GM18498 (cell line): Measurements from ENCODE around the gene SYNE2.

ENCODE experiments used
- ATAC-seq: cut with Tn5 transposase; IDR thresholded peaks from one replicate; pipeline ENCODE4 v1.9.1; 2021; ENCODE audit warnings: mild to moderate bottlenecking, moderate library complexity; ENCODE audit not compliant: unreplicated experiment

Gene SYNE2

GRCh38 chr14:63908667-63909264 lies 56.0 kb downstream of the SYNE2 start:
- no peak for ATAC-seq

DNA sequence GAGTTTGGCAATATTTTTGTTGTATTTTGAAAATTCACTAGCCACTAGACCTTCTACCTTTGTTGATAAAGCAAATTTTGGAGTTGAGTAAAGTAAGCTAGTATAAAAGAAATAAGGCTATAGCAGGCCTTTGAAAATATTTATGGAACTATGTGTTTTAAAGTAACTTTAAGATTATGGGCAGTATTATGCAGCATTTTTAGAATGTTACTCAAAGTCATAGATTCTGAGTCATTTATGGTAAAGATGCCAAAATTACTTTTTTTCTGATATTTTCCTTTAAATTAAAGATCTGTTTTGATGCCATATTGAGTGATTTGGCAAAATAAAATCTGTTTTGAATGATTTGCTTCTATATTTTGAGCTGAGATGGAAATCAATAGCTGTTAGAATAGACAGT lies 57.2 kb downstream of the SYNE2 start:
- ATAC-seq, result no peak

DNA sequence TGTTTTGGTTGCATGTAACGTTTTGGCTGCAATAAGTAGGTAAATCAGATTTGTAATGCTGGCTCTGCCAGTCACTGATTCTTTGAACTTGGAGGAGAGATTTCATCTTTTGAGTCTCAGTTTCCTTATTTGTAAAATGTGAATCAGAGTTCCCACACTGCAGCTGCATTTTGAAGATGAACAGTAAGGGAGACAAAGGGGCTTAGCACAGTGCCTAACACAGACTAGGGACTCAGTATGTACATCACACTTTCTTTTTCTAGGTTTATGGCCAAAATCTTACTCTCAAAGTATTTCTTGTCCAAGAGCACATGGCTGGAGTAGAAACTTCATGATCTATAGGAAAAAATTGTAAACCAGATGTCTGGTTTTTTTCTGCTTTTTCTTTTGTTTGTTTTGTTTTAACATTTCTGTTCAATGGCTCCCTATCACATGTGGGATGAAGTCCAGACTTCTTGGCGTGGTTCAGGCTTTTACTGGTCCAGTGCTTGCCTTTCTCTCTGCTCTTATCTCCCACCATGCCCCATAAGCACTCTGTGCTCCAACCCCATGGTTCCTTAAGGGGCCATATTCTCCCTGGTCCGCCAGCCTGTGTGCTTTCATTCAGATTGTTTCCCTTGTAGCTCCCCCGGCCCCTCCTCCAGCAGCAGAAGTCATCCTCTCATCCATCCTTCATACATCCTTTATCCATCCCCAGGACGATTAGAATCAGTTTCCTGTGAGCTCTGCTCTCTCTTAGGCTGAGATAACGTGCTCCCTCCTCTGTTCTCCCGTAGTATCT lies 58.0 kb downstream of the SYNE2 start:
- ATAC-seq, result no peak

DNA sequence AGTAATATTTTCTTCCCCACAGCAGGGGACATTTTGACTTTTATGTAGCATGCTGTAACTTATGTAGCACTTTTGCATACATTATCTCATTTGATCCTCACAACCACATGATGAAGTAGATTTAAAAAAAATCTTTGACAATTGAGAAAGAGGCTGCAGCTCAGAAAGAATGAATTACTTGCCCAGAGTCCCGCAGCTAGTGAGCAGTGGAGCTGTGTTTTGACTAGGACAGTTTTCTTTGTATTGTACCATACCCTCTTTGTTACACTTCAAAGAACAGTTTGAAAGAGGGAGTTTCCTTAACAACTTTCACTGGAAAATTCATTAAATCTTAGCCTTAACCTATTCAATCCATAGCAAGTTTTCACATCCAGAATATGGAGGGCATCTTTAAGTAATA lies 58.6 kb downstream of the SYNE2 start:
- ATAC-seq, result no peak

- no peak for ATAC-seq
These were observed 59.5 kb downstream of the SYNE2 start for GRCh38 chr14:63912286-63912685.

DNA sequence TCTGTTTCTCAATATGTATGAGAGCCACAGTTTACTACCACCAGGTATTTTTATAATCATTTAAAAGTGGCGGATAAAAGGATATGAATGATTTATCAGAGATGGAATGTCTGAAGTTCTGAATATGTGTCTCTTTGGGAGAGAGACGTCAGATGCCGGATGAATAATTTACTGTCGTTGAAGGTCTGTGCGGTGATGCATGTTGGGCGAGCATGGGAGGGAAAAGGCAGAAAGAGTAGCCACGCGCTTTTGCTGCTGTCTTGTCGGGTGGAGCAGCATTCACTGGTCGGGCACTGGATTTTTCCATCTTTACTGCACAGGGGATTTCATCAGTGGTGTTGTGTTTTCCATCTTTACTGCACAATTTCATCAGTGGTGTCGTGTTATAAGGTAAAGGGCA lies 65.6 kb downstream of the SYNE2 start:
- ATAC-seq, result no peak

GRCh38 chr14:63922696-63923421 lies 70.1 kb downstream of the SYNE2 start:
- ATAC-seq, result peak; percentile 71

DNA sequence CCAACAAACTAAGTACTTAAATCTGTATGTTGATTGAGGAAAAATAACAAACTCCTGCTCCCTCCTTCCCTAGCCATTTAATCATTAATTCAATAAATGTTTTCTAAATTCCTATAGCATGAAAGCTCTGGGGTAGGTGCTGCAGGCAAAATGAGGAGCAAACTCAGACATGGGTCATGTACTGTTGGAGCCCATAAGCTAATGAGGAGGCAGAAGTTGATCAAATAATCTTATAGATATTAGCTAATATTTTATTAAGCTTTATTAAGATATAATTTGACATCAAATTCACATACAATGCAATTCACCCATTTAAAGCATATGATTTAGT lies 70.6 kb downstream of the SYNE2 start:
- peak; percentile 17 for ATAC-seq

DNA sequence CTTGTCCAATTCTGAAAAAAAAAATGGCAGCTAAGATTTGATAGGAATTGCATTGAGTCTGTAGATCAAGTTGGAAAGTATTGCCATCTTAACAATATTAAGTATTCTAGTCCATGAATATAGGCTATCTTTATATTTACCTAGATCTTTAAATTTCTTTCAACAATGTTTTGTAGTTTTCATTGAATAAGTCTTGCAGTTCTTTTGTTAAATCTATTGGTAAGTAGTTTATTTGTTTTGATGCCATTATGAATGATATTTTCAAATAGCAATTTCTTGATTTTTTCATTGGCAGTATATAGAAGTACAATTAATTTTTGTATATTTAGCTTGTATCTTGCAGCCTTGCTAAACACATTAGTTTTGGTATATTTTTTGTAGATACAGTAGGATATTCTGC lies 71.6 kb downstream of the SYNE2 start:
- no peak for ATAC-seq

DNA sequence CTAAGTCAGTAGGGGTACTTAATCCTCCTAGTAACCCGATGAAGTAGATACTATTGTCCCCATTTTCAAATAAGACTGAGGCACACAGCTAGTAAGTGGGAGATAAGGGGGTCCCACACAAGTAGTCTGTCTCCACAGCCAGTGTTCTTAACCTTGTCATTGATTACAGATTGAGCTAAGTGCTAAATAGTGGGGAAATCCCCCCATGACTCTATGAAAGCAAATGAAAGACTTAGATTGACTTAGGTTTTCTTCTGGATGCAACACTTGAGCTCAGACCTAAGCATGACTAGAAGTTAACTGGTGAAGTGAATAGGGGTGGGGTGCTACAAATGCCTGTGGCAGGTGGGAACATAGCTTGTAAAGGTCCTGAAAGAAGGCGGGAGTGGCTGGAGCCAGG lies 73.8 kb downstream of the SYNE2 start:
- ATAC-seq, result no peak

DNA sequence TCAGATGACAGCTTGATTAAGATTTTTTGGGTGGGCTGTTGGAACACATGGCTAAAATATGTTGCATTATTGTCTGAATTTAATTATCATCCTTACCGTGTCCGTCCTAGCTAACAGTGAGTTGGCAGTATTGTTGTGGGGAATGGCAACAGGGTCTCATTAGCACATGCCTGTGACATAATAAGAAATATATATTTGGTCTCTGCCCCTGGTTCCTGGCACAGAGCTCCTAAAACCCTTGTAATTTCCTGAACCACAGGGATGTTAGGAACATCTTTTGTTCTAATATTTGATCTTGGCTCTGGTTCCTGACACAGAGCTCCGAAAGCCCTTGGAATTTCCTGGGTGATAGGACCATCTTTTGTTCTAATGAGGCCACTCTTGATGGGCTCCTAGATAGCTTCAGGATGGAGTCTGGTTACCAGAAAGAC lies 76.0 kb downstream of the SYNE2 start:
- ATAC-seq, result no peak

- ATAC-seq, result no peak
These were observed 80.3 kb downstream of the SYNE2 start for GRCh38 chr14:63933110-63933509.

DNA sequence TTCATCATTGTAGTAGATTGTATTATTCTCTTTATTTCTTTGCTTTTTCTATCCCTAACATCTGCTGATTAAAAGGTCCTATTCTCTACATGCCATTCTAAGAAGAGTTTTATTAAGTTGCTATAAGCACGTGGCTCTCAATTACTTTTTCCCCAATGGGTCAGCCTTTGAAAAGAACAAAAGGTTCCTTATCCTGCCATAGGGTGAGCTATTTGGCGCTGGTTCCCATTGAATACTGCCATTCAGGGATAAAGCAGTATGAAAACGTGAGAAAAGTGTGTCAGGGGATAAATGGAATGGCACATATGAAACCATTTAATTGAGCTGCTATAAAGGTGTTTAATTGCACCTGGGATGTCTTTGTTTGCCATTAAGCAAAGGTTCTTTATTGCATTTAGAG lies 80.9 kb downstream of the SYNE2 start:
- ATAC-seq, result no peak

GRCh38 chr14:63938198-63939005 lies 85.6 kb downstream of the SYNE2 start:
- peak; percentile 53 for ATAC-seq

- ATAC-seq, result no peak
These were observed 86.1 kb downstream of the SYNE2 start for GRCh38 chr14:63939006-63939270.

- ATAC-seq, result no peak
These were observed 87.6 kb downstream of the SYNE2 start for GRCh38 chr14:63940387-63940786.

DNA sequence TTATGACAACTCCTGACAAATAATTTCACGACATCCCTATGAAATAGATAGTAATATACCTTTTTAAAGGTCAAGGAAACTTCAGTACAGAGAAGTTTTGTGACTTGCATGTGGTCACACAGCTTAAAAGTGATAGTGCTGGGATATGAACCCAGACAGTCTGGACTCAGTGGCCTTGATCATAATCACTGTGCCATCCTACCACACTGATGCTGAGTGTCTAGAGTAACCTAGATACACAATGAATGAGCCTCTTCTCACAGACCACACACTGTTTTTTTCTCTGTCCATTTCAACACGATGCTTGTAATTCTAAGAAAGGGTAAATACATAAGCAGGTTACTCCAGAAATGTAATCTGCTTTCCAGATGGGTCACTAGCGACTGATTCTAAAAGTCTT lies 88.2 kb downstream of the SYNE2 start:
- no peak for ATAC-seq

DNA sequence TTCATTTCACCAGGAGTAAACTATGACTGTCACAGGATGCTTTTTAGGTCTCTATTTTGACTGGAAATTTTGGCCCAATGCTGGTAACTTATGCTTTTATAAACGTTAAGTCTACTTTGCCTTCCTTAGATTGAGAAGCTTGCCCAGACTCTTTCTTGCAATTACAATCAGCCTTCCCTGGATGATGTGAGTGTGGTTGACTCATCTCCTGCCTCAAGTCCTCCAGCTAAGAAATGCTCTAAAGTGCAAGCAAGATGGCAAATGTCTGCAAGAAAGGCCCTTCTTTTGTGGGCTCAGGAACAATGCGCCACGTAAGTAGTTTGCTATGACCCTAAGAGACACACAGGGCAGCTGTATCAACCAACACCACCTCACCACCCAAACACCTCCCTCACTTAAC lies 96.9 kb downstream of the SYNE2 start:
- no peak for ATAC-seq

GRCh38 chr14:63951021-63951420 lies 98.2 kb downstream of the SYNE2 start:
- no peak for ATAC-seq

GRCh38 chr14:63951429-63951828 lies 98.6 kb downstream of the SYNE2 start:
- no peak for ATAC-seq

GRCh38 chr14:63952053-63952932 lies 99.5 kb downstream of the SYNE2 start:
- ATAC-seq, result no peak
